B cell (primary cell): ENCODE results near the gene TBX4.

ENCODE experiments used
- EZH2 ChIP-seq: IDR thresholded peaks from 2 replicates; pipeline ENCODE4 v1.6.1; 2012; ENCODE audit warnings: borderline replicate concordance, low read depth, mild to moderate bottlenecking, moderate library complexity, low read length; ENCODE audit not compliant: insufficient read depth, poor library complexity, severe bottlenecking
- TF ChIP-seq, protein P1 (sequence below): fragments of 200-600 bp; IDR thresholded peaks from one replicate; pipeline ENCODE4 v1.8.0; 2022; ENCODE audit warnings: antibody characterized with exemption, mild to moderate bottlenecking

DNA sequence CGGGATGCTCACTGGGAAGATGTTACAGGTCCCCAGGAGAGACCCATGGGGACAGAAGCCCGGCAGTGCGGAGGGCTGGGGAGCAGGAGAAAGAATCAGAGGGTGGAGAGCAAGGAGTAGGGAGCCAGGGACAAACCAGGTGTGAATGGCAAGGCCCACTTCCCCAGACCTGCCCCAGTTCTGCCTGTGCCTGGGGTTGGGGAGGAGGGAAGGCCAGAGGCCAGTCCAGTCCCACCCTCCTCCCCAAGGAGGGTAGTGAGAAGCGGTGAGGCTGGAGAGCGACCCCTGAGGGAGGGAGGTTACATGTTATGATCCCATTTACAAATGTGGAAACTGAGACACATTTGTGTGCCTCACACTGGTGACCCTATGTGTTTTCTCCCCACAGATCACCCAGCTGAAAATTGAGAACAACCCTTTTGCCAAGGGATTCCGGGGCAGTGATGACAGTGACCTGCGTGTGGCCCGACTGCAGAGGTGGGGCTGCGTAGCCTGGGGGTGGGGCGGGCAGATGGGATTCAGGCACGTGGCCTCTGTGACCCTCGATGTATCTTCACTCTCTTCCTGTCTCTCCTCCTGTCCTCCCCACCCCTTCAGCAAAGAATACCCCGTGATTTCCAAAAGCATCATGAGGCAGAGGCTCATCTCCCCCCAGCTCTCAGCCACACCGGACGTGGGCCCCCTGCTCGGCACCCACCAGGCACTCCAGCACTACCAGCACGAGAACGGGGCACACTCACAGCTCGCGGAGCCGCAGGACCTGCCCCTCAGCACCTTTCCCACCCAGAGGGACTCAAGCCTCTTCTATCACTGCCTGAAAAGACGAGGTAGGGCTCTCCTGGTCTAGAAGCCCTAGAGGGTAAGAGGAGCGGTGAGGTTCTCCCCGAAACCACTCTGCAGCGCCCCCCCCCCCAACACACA, 27.5 kb downstream of the TBX4 start:
- TF ChIP-seq, protein P1, sequence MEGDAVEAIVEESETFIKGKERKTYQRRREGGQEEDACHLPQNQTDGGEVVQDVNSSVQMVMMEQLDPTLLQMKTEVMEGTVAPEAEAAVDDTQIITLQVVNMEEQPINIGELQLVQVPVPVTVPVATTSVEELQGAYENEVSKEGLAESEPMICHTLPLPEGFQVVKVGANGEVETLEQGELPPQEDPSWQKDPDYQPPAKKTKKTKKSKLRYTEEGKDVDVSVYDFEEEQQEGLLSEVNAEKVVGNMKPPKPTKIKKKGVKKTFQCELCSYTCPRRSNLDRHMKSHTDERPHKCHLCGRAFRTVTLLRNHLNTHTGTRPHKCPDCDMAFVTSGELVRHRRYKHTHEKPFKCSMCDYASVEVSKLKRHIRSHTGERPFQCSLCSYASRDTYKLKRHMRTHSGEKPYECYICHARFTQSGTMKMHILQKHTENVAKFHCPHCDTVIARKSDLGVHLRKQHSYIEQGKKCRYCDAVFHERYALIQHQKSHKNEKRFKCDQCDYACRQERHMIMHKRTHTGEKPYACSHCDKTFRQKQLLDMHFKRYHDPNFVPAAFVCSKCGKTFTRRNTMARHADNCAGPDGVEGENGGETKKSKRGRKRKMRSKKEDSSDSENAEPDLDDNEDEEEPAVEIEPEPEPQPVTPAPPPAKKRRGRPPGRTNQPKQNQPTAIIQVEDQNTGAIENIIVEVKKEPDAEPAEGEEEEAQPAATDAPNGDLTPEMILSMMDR: no peak
- no peak for TF ChIP-seq EZH2
